ENCODE results near the gene GLRX3.

Gene GLRX3

DNA sequence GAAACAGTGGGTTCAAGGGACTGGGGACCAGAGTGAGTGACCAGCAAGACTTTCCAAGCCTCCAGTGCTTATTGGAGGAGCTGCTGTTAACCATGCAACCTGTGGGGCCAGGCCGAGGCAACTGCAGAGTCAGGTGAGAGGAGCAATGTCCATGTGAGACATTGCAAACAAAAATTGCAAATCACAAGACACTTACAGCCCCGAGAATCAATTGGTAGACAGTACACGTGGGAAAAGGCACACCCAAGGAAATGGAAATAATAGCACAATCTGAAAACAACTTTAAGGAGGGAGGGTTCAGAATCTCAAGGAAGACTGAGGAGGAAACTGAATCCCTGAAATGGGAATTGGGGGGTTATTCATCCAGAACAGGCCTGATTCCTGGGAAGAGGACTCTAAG is 72.6 kb downstream of the GLRX3 start:
- no peak for DNase-seq (ENCODE audit: low spot score)

DNA sequence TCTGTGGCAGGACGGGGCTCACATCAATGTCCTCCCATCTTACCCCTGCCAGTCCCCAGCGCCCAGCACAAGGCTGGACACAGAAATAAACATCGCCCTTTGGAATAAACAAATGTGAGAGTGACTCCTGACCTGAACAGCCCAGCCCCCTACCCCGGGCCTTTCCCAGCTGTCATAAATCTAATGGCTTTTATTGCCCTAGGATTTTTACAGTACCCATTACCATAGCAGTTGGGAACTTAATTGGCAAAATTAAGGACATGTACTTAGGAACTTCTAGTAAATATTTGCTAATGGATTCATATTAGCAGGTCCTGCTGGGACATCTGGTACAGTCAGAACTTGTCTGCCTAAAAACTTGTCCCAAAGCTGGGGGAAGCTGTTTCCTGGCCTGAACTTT is 76.6 kb downstream of the GLRX3 start:
- no peak for DNase-seq (ENCODE audit: low spot score)

DNA sequence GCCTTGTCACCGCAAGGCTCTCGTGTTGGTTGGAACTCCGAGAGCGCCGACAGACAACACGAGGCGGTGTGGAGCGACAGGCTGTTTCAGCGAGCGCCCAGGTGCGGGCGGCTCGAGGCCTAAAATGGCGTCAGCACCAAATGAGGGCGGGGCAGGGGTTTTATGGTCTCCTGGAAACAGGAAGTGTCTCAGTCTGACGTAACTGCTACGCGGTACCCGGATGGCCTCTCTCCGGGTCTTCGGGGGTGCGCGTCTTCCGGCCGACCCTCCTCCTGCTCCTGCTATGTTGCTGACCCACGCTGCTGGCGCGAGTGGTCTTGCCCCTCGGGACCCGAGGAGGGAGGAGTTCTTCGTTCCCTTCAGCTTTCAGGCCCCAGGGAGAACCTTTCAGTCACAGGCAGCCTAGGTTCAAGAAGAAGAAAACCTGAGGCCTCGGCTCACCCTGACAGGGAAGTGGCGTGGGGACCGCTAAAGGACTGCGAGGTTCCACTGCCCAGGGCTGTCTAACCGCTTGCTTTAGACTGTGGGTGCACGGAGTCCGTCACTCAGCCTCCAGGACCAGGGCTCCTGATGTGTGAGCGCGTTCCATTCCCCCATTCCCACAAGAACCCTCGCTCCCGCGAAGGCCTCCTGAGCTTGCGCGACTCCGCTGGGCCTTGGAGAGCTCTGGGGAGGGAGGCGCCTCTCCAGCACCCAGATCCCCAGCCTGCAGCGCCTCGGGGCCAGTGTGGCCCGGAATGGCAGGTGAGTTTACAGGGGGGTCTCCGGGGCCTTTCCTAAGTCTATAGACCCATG is 77.3 kb downstream of the GLRX3 start:
- DNase-seq (ENCODE audit: low spot score) = no peak

GRCh38 chr10:130214431-130214830 is 78.2 kb downstream of the GLRX3 start:
- DNase-seq (ENCODE audit: low spot score) = no peak

GRCh38 chr10:130215151-130215930 is 79.2 kb downstream of the GLRX3 start:
- DNase-seq (ENCODE audit: low spot score) = no peak

- no peak for DNase-seq (ENCODE audit: low spot score)
Measured at GRCh38 chr10:130215931-130216231, 79.7 kb downstream of the GLRX3 start.

GRCh38 chr10:130218181-130218641 is 82.0 kb downstream of the GLRX3 start:
- no peak for DNase-seq (ENCODE audit: low spot score)

GRCh38 chr10:130218936-130219335 is 82.7 kb downstream of the GLRX3 start:
- no peak for DNase-seq (ENCODE audit: low spot score)

DNA sequence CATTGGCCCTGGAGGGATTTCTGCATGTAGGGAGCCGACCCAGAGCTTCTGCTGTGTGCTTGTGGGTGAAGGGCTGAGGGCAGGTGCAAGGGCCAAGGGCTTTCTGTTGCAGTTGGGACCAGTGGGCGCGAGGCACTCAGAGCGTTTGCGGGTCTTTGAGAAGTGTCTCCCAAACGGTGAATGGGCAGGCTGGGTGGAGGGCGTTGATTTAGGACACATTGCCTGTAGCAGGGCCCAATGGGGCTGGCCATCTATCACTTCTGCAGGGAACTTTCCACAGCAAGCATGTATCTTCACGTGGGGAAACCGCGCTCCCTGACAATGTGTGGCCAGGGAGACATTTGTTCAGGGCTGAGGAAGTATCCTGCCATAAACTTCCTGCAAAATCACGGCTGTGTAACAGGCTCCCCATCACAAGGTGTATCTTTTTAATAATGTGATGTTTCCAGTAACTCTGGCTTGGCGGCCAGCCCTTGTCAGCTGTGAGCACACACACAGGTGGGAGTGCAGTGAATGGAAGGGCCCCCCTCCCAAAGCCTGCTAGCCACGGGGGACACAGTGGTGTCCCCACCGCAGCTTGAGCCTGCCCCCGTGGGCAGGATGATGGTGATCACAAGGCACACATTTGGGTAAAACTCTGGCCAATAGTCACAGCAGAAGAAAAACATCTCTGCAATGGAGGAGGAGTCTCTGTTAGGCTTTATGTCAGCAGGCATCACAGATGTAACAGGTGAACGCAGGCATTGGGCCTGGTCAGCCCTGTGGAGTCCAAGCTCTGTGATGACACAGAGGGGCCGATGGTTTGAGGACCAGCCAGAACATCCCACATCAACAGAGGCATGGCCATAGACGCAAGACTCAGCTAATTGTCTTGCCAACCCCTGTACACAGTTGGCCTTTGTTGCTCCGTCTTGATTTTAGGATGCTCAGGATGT is 84.3 kb downstream of the GLRX3 start:
- DNase-seq (ENCODE audit: low spot score) = no peak

- no peak for DNase-seq (ENCODE audit: low spot score)
Measured at GRCh38 chr10:130221456-130222375, 85.5 kb downstream of the GLRX3 start.

DNA sequence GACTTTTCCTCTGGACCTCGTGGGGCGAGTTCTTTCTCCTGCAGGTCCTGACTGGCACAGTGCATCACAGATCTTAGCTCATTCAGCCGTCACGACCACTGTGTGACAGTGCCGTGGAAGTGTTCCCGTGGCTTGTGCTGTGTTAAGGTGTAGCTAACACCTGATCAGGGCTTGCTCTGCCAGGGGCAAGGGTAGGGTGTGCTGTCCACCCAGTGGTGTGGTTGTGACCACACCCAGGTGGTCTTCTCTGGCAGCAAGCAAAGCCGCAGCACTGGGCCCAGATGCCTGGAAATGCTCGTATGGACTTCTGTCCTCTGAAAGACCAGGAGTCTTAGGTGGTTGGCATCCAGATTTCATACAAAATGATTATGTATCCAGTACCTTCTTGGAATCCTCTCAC is 86.2 kb downstream of the GLRX3 start:
- DNase-seq (ENCODE audit: low spot score) = no peak

DNA sequence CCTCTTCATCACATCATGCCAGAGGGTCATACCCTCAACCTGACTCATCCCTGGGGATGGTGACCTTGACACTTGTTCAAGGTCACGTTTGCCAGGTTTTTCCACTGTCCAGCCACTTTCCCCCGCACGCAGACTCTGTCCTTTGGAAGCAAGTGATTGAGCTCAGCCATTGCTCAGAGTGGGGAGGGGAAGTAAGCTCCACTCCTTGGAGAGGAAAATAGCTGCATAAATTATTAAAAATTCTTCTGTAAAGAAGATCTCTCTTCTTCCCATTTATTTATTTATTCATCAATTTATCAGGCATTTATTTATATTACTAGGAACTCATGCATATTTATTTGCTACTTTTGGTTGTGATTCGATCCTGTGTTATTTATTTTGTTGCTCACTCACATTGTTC is 88.0 kb downstream of the GLRX3 start:
- DNase-seq (ENCODE audit: low spot score) = no peak

DNA sequence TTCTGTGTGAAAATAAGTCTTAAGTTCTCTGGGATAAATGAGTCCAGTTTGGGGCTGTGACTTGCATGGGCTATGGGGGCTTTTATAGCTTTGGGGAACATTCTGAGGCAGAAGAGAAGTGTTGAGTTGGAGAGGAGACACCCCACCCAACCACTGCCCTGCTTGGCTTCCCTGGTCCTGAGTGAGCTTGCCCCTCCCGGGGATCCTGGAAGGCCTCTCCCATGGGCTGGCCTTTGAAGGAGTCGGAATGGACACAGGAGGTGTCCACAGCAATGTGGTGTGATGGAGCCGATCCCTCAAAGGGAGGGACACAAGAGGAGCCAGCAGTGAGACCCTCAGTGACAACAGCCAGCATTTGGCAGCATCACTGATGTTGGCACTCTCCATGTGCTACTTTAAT is 89.8 kb downstream of the GLRX3 start:
- DNase-seq (ENCODE audit: low spot score) = no peak

- DNase-seq (ENCODE audit: low spot score) = no peak
Measured at GRCh38 chr10:130227883-130228282, 91.7 kb downstream of the GLRX3 start.

All from AG20443 (cell line).